ENCODE results near the gene DCLRE1B. TPM values are rescaled to one million over a fixed set of nuclear protein-coding genes. Genes with fewer than 3 reads are reported as not detected.

The DCLRE1B gene
- total and polyA plus RNA-seq, 9 of the 15 experiments (the other 6 are each of a cell fraction or from before 2014, with no cell fraction given), result 10.6 to 28.8 (median 17.2) TPM

DNA sequence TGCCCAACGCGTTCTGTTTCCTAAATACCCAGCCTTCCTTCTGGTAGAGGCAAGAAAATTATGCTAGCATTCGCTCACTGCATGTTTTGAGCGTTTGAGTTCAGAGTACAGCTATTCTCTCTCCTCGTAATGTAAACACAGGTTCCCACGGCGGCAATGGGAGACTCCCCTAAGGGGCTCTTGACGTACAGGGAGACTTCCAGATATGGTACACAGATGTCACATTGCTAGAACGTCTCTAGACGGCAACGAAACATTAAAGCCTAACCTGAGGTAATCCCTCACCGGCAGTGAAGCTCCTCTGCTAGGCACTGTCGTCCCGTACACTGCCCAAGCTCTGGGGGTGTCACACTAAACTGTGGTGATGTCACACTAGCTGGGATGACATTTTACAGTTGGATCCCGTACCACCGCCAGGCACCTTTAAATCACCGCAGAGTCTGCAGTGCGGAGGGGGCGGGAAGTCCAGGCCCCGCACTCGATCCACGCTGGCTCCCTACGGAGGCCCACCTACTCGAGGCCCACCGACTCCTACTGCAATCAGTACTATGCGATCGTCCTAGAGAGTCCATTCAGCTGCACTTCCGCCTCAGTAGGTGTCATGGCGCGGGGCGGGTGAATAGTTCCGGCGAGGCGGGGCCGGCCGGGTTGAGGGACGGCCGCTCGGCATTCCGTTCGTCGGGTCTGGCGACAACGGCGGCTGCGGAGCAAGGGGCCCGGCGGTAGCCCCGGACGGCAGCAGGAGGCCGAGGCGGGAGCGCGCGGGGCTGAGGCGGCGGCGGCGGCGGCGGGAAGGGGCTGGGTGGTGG is 24.0 kb downstream of the DCLRE1B start, which contains the start of gene HIPK1 (continued):
- no peak for TF ChIP-seq ZNF280B (CRISPR knock-in tag; IDR thresholded peaks at IDR 0.05)
- TF ChIP-seq MCM5 (IDR thresholded peaks at IDR 0.05; ENCODE audit: low read depth), result no peak
- no peak for TF ChIP-seq ZKSCAN8 (CRISPR knock-in tag; IDR thresholded peaks at IDR 0.05)
- TF ChIP-seq HDAC3 (IDR thresholded peaks at IDR 0.05; ENCODE audit: borderline replicate concordance, partially characterized antibody), result peak; percentile 18
- TF ChIP-seq SP2 (IDR thresholded peaks at IDR 0.05; ENCODE audit: extremely low read depth, low read depth, low read length, poor library complexity, severe bottlenecking), result peak; percentile 66
- TF ChIP-seq GTF2A2 (tag; IDR thresholded peaks at IDR 0.05), result no peak
- no peak for TF ChIP-seq ZNF785 (CRISPR knock-in tag; IDR thresholded peaks at IDR 0.05)
- TF ChIP-seq PHB (CRISPR knock-in tag; IDR thresholded peaks at IDR 0.05), result 0 out of 2 replicates have a peak, but pooled peaks have one; percentile 22
- TF ChIP-seq PPARD (CRISPR knock-in tag; IDR thresholded peaks at IDR 0.05), result no peak
- 0 out of 2 replicates have a peak, but pooled peaks have one; percentile 19 for TF ChIP-seq ZNF282 (CRISPR knock-in tag; IDR thresholded peaks at IDR 0.05)
- no peak for TF ChIP-seq ZNF277 (CRISPR knock-in tag; IDR thresholded peaks at IDR 0.05; ENCODE audit: borderline replicate concordance)
- no peak for TF ChIP-seq POLR3G (IDR thresholded peaks at IDR 0.05; ENCODE audit: extremely low read depth, insufficient read length, insufficient replicate concordance)
- no peak for TF ChIP-seq MYNN (IDR thresholded peaks at IDR 0.05)
- no peak for TF ChIP-seq MYNN (CRISPR knock-in tag; IDR thresholded peaks at IDR 0.05)
- no peak for TF ChIP-seq PURB (CRISPR knock-in tag; IDR thresholded peaks at IDR 0.05; ENCODE audit: low read depth)
- TF ChIP-seq ETV5 (CRISPR knock-in tag; IDR thresholded peaks at IDR 0.05; ENCODE audit: low read depth), result peak; percentile 94
- 0 out of 2 replicates have a peak, but pooled peaks have one; percentile 16 for TF ChIP-seq TAF7 (tag; IDR thresholded peaks at IDR 0.05)
- TF ChIP-seq PHB2 (IDR thresholded peaks at IDR 0.05; ENCODE audit: low read depth), result no peak
- no peak for TF ChIP-seq HMG20A (CRISPR knock-in tag; conservative IDR thresholded peaks at IDR 0.05)
- no peak for TF ChIP-seq ARID1B (IDR thresholded peaks at IDR 0.05)
- TF ChIP-seq, protein P1, sequence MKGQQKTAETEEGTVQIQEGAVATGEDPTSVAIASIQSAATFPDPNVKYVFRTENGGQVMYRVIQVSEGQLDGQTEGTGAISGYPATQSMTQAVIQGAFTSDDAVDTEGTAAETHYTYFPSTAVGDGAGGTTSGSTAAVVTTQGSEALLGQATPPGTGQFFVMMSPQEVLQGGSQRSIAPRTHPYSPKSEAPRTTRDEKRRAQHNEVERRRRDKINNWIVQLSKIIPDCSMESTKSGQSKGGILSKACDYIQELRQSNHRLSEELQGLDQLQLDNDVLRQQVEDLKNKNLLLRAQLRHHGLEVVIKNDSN (CRISPR knock-in tag; IDR thresholded peaks at IDR 0.05), result peak; percentile 34; the same call in 1 of the 2 replicates
- TF ChIP-seq TRIM24 (IDR thresholded peaks at IDR 0.05), result no peak
- peak; percentile 77 for TF ChIP-seq ZBTB12 (CRISPR knock-in tag; IDR thresholded peaks at IDR 0.05)
- TF ChIP-seq RHOXF2B (CRISPR knock-in tag; conservative IDR thresholded peaks at IDR 0.05), result no peak
- TF ChIP-seq SRSF9 (IDR thresholded peaks at IDR 0.05; ENCODE audit: borderline replicate concordance, low read depth, low read length), result no peak
- no peak for TF ChIP-seq ZNF121 (CRISPR knock-in tag; conservative IDR thresholded peaks at IDR 0.05)
- no peak for TF ChIP-seq ZNF717 (CRISPR knock-in tag; IDR thresholded peaks at IDR 0.05)

All from K562 (cell line).